B cell (primary cell): ENCODE results near the gene IL1A.

Experiments used
- CTCF ChIP-seq: fragments of 200-600 bp; IDR thresholded peaks from one replicate; pipeline ENCODE4 v1.8.0; 2022; ENCODE audit warnings: antibody characterized with exemption, mild to moderate bottlenecking
- EZH2 ChIP-seq: IDR thresholded peaks from 2 replicates; pipeline ENCODE4 v1.6.1; 2012; ENCODE audit warnings: borderline replicate concordance, low read depth, mild to moderate bottlenecking, moderate library complexity, low read length; ENCODE audit not compliant: insufficient read depth, poor library complexity, severe bottlenecking

GRCh38 chr2:112831513-112831845 is 47.2 kb upstream of the IL1A start:
- TF ChIP-seq CTCF (no peak), EZH2 (no peak)
